BJ (cell line): ENCODE measurements around the gene RRBP1. TPM values are rescaled to one million over a fixed set of nuclear protein-coding genes. Genes with fewer than 3 reads are reported as not detected.

ENCODE experiments used
- CTCF ChIA-PET: fragments of 350-600 bp; formaldehyde crosslinking; extraction: SDS; loops from one replicate; lab custom pipeline; 2021; ENCODE audit warnings: antibody characterized with exemption, inconsistent platforms; lab: Yijun Ruan, JAX
- POLR2A ChIA-PET: fragments of 300-600 bp; sonication (Branson Sonifier 250); formaldehyde crosslinking; extraction: SDS; loops from one replicate; lab custom pipeline; 2021; ENCODE audit warnings: antibody characterized with exemption; lab: Charles Lee
- DNase-seq: peaks from one replicate; pipeline ENCODE4 v3.0.0-alpha.2; 2011; ENCODE audit warnings: low read depth
- H3K27me3 ChIP-seq: 2 replicates; pipeline ENCODE4 v1.6.0; 2011; ENCODE audit warnings: low read length; ENCODE audit not compliant: control insufficient read depth, insufficient read depth
- H3K36me3 ChIP-seq: 2 replicates; pipeline ENCODE4 v1.5.1; 2011; ENCODE audit warnings: low read length; ENCODE audit not compliant: control insufficient read depth, insufficient read depth
- H3K4me3 ChIP-seq: 2 replicates; pipeline ENCODE4 v1.5.1; 2011; ENCODE audit warnings: low read depth, mild to moderate bottlenecking, control low read depth, low read length
- polyA plus RNA-seq: library from polyadenylated mRNA; depleted of rRNA; stranded (reverse); fragments of >200 nt; gene quantifications from 2 replicates; pipeline ENCODE4 v1.2.3, GENCODE V29; 2011
- TF ChIP-seq, protein P1 (sequence below): IDR thresholded peaks from 2 replicates; pipeline ENCODE4 v1.5.1; 2011; ENCODE audit warnings: low read depth, mild to moderate bottlenecking, control low read depth, inconsistent platforms, low read length, moderate library complexity; ENCODE audit not compliant: insufficient read depth

The RRBP1 gene
- polyA plus RNA-seq, 1 experiment: 98.7 TPM

DNA sequence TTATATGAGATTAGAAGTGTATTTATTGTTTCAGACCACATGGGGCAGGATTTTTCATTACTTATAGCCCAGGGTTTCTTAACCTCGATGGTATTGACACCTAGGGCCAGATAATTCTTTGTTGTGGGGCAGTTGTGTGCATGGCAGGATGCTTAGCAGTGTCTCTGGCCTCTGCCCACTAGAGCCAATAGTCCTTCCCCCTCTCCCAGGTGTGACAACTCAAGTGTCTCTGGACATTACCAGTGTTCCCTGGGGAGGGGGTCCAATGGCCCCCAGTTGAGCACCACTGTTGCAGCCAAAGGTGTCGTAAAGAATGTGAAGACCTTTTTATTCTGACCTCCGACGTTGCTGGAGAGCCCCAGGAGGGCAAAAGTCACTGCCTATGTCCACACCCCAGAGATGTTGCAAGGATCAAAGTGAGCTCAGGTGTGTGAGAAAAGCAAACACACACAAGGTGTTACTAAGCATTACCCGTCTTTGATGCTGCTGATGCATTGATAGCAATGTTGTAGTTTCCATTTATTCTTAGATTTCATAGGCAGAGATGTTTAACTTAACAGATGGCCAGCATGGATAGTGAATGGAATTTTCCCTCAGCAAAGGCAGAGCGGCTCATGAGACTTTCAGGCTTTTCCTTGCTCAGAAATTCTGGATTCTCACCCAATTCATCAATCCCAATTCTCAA, 39.9 kb upstream of the RRBP1 start:
- Histone ChIP-seq H3K36me3 (no peaks in the 10 kb centered on the region), H3K4me3 (no peak overlapping the region), H3K27me3 (peaks cover 5% of the 10 kb centered on the region; the same call in 1 of the 2 replicates)
- ChIA-PET POLR2A (no interaction called here), CTCF (interaction anchor here (1.4 to 1.5 kb wide), 2 partner anchors 39 to 164 kb away, joined by 3 to 4 read pairs; partner anchors contain the start of gene RRBP1)
- TF ChIP-seq, protein P1, sequence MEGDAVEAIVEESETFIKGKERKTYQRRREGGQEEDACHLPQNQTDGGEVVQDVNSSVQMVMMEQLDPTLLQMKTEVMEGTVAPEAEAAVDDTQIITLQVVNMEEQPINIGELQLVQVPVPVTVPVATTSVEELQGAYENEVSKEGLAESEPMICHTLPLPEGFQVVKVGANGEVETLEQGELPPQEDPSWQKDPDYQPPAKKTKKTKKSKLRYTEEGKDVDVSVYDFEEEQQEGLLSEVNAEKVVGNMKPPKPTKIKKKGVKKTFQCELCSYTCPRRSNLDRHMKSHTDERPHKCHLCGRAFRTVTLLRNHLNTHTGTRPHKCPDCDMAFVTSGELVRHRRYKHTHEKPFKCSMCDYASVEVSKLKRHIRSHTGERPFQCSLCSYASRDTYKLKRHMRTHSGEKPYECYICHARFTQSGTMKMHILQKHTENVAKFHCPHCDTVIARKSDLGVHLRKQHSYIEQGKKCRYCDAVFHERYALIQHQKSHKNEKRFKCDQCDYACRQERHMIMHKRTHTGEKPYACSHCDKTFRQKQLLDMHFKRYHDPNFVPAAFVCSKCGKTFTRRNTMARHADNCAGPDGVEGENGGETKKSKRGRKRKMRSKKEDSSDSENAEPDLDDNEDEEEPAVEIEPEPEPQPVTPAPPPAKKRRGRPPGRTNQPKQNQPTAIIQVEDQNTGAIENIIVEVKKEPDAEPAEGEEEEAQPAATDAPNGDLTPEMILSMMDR: peak; percentile 15
- no peak for DNase-seq

DNA sequence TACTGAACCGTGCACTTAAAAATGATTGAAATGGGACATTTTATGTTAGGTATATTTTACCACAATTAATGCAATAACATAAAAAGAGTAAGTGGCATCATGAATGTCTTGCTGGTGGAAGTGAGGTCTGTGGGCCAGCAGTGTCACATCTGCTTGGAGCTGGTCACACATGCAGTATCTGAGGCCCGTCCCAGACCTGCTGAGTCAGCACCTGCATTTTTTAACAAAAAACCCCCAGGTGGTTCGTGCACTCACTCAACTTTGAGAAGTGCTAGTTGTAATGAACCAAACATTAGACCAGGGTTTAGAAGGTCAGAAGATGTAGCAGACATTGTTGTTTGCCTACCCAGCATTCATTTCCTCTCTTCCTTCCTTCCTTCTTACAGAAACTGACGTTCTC, 38.7 kb upstream of the RRBP1 start:
- CTCF ChIA-PET: no interaction called here
- POLR2A ChIA-PET: no interaction called here
- DNase-seq: no peak
- Histone ChIP-seq H3K36me3 (no peaks in the 10 kb centered on the region), H3K4me3 (no peak overlapping the region), H3K27me3 (peaks cover 5% of the 10 kb centered on the region; the same call in 1 of the 2 replicates)
- TF ChIP-seq, protein P1: no peak

DNA sequence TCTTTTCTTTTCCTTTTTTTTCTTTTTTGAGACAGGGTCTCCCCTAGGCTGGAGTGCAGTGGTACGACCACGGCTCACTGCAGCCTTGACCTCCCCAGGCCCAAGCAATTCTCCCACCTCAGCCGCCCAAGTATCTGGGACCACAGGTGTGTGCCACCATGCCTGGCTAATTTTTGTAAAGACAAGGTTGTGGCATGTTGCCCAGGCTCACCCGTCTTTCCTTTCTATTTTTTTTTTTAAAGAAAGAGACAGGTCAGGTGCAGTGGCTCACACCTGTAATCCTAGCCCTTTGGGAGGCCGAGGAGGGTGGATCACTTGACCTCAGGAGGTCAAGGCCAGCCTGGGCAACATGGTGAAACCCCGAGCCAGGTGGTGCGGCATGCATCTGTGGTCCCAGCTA, 34.3 kb upstream of the RRBP1 start:
- ChIA-PET POLR2A (no interaction called here), CTCF (interaction anchor here (0.6 to 2.0 kb wide), 2 partner anchors 34 to 283 kb away, joined by 3 to 5 read pairs; partner anchors contain the start of gene RRBP1)
- TF ChIP-seq, protein P1: no peak
- H3K4me3 ChIP-seq: no peak overlapping the region
- no peaks in the 10 kb centered on the region for H3K36me3 ChIP-seq
- no peak for DNase-seq
- H3K27me3 ChIP-seq: 0 out of 2 replicates have a peak, but pooled peaks cover 2% of the 10 kb centered on the region

DNA sequence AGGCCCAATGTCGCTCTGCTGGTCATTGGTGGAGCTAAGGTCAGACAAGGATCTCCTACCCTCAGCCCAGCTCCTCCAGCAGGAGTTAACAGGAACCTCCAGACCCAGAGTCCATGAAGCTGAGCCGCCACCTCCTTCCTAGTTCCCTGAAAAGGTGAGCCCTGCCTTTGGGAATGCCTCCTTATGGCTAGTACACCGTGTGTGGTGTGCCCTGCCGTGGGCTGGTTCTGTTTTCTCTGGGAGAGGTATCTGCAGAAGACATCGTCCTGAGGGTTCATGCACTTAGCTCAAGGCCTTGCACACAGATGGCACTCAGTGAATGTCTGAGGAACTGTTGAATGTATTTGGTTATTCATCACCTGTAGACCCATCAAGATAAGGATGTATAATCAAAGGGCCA, 33.0 kb upstream of the RRBP1 start:
- TF ChIP-seq, protein P1: no peak
- no peak for DNase-seq
- Histone ChIP-seq H3K27me3 (no peaks in the 10 kb centered on the region), H3K36me3 (no peaks in the 10 kb centered on the region), H3K4me3 (no peak overlapping the region)
- POLR2A ChIA-PET: no interaction called here
- CTCF ChIA-PET: interaction anchor here (0.6 to 2.0 kb wide), 3 partner anchors 8 to 168 kb away, joined by 3 to 5 read pairs (median 3); partner anchors contain the start of gene RRBP1

DNA sequence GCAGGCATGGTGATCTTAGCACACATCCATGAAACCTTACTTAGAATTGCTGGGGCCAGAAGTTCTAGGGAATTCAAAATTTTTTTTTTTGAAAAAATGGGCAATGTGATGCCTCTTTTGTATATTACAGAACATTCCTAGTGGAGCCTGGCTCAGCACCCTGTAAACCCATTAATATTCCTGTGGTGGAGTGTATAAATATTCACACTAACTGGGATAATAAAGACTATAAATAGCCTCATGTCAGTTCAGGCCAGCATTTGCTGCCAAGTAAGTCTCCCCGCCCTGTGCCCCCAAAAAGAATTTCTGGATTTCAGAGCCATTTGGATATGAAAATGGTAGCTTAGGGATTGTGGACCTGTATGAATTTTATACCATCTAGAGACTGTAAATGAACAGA, 32.6 kb upstream of the RRBP1 start:
- DNase-seq: no peak
- Histone ChIP-seq H3K27me3 (no peaks in the 10 kb centered on the region), H3K4me3 (no peak overlapping the region), H3K36me3 (no peaks in the 10 kb centered on the region)
- CTCF ChIA-PET: interaction anchor here (1.0 to 2.0 kb wide), 4 partner anchors 9 to 33 kb away, joined by 3 to 5 read pairs (median 4); partner anchors contain the start of gene RRBP1
- POLR2A ChIA-PET: no interaction called here
- TF ChIP-seq, protein P1: no peak
